Esophagus squamous epithelium (tissue), 5 donors: ENCODE results near the gene TCN2. TPM values are rescaled to one million over a fixed set of nuclear protein-coding genes. Genes with fewer than 3 reads are reported as not detected.
"Not testable (repeated sequence)": the region's sequence is repeated elsewhere in the genome, so short reads cannot be mapped to it uniquely, and the experiment has no call there.

Experiments
- DNase-seq: peaks from one replicate; lab custom pipeline; 2025; lab: John Stamatoyannopoulos, UW
- H3K27ac ChIP-seq, 4 donors: fragments of 200-600 bp; sonication (generic); one replicate each; pipeline ENCODE4 v1.5.1; 2016 to 2019; ENCODE audit warnings: mild to moderate bottlenecking in 1 of 4
- H3K27me3 ChIP-seq, 4 donors: fragments of 200-600 bp; sonication (generic); 1 replicate in 3 of 4; 2 replicates in 1 of 4; pipeline versions ENCODE4 v1.5.1 to v1.6.0; 2017 to 2021; ENCODE audit warnings: antibody characterized with exemption in 1 of 4
- H3K36me3 ChIP-seq, 3 donors: fragments of 200-600 bp; sonication (generic); one replicate each; pipeline ENCODE4 v1.5.1; 2016 to 2019
- H3K4me1 ChIP-seq, 3 donors: fragments of 200-600 bp; sonication (generic); one replicate each; pipeline ENCODE4 v1.5.1; 2017 to 2019
- H3K4me3 ChIP-seq, 4 donors: fragments of 200-600 bp; sonication (generic); 1 replicate in 3 of 4; 2 replicates in 1 of 4; pipeline ENCODE4 v1.5.1; 2016 to 2019; ENCODE audit warnings: mild to moderate bottlenecking in 2 of 4, moderate library complexity in 1 of 4
- H3K9me3 ChIP-seq, 3 donors: fragments of 200-600 bp; sonication (generic); one replicate each; pipeline ENCODE4 v1.5.1; 2016 to 2019
- POLR2A ChIP-seq, 4 donors: fragments of 450-650 bp; IDR thresholded peaks; one replicate each; pipeline ENCODE4 v1.6.1; 2017; ENCODE audit warnings: antibody characterized with exemption in 4 of 4, mild to moderate bottlenecking in 4 of 4, moderate library complexity in 3 of 4
- WGBS, 2 donors: methylation state at CpG; one replicate each; pipeline ENCODE4 v1.1.5; 2018; 5-methylcytosine and 5-hydroxymethylcytosine counted together
- intact Hi-C: fragments of 100-400 bp; cut with DNase I; formaldehyde crosslinking; loops from one replicate; pipeline ENCODE4 v1.15.0; 2022
- total RNA-seq, 4 donors: library from RNA; depleted of rRNA; stranded (reverse); fragments of >200 nt; gene quantifications; one replicate each; pipeline ENCODE4 v1.1.0, GENCODE V29; 2016
- TF ChIP-seq, protein P1 (sequence below), 6 experiments: fragments of 450-650 bp in 4 of 6; fragments of 200-600 bp in 2 of 6; sonication (generic) in 2 of 6; IDR thresholded peaks; one replicate each; pipeline ENCODE4 v1.5.1; 2016 to 2019; ENCODE audit warnings: antibody characterized with exemption in 6 of 6, mild to moderate bottlenecking in 4 of 6, moderate library complexity in 4 of 6
- donor health status: DM: yes; HTN: yes; CAD: no.

Gene TCN2
- total RNA-seq, 4 donors from 2014 or later: 1.9 to 20.4 (median 10.4) TPM

DNA sequence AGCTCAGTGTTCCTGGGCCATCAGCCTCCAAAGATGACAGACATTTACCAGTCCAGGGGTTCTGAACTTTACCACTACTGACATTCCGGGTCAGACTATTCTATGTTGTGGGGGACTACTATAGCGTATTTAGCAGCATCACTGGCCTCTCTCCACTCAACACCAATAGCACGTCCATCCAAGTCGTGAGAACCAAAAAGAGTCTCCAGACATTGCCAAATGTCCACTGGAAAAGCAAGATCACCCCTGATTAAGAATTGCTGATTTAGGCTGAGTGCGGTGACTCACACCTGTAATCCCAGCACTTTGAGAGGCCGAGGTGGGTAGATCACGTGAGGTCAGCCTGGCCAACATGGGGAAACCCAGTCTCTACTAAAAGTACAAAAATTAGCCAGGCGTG lies 20.6 kb upstream of the TCN2 start:
- intact Hi-C loops: no loop called here
- TF ChIP-seq POLR2A (IDR thresholded peaks at IDR 0.05): no peak
- TF ChIP-seq, protein P1, sequence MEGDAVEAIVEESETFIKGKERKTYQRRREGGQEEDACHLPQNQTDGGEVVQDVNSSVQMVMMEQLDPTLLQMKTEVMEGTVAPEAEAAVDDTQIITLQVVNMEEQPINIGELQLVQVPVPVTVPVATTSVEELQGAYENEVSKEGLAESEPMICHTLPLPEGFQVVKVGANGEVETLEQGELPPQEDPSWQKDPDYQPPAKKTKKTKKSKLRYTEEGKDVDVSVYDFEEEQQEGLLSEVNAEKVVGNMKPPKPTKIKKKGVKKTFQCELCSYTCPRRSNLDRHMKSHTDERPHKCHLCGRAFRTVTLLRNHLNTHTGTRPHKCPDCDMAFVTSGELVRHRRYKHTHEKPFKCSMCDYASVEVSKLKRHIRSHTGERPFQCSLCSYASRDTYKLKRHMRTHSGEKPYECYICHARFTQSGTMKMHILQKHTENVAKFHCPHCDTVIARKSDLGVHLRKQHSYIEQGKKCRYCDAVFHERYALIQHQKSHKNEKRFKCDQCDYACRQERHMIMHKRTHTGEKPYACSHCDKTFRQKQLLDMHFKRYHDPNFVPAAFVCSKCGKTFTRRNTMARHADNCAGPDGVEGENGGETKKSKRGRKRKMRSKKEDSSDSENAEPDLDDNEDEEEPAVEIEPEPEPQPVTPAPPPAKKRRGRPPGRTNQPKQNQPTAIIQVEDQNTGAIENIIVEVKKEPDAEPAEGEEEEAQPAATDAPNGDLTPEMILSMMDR (IDR thresholded peaks at IDR 0.05): no peak
- Histone ChIP-seq H3K36me3 (peaks cover 49 to 82% (median 68%) of the 10 kb centered on the region in 3 donors), H3K27me3 (no peaks in the 10 kb centered on the region), H3K27ac (no peak overlapping the region), H3K4me1 (peaks cover 0 to 22% (median 14%) of the 10 kb centered on the region in 3 donors), H3K4me3 (no peak overlapping the region), H3K9me3 (no peaks in the 10 kb centered on the region)
- no peak for DNase-seq
- 84 to 93% methylated on average over 6 to 8 of the region's 8 CpGs for WGBS, 2 donors

DNA sequence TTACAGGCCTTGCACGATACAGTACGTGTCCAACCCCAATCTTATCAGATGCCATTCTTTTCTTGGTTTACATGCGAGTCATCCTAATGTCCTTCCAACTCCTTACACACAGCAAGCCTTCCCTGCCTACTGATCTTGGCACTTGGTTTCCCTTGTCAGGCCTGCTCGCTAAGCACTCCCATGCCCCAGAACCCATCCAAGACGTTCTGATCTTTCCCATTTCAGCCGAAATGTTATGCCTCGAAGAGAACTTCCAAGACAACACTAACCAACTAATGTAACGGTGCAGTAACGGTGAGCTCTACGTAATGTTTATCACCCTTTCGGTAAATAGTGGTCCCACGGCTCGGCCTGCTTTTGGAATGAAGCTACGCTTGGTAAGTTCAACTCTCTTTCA lies 15.8 kb upstream of the TCN2 start:
- Histone ChIP-seq H3K4me3 (peak overlapping the region; percentile 58 to 77 (median 69)), H3K9me3 (no peaks in the 10 kb centered on the region), H3K27me3 (peaks cover 0 to 7% (median 0%) of the 10 kb centered on the region in 4 donors), H3K36me3 (peaks cover 24 to 34% (median 30%) of the 10 kb centered on the region in 3 donors), H3K27ac (peak overlapping the region; percentile 79 to 88 (median 86)), H3K4me1 (peaks cover 0 to 29% (median 19%) of the 10 kb centered on the region in 3 donors)
- TF ChIP-seq, protein P1 (IDR thresholded peaks at IDR 0.05): no peak
- TF ChIP-seq POLR2A (IDR thresholded peaks at IDR 0.05): no peak
- intact Hi-C loops: no loop called here
- no peak for DNase-seq
- WGBS, 2 donors: 3 to 4% methylated on average over 14 of the region's 14 CpGs

DNA sequence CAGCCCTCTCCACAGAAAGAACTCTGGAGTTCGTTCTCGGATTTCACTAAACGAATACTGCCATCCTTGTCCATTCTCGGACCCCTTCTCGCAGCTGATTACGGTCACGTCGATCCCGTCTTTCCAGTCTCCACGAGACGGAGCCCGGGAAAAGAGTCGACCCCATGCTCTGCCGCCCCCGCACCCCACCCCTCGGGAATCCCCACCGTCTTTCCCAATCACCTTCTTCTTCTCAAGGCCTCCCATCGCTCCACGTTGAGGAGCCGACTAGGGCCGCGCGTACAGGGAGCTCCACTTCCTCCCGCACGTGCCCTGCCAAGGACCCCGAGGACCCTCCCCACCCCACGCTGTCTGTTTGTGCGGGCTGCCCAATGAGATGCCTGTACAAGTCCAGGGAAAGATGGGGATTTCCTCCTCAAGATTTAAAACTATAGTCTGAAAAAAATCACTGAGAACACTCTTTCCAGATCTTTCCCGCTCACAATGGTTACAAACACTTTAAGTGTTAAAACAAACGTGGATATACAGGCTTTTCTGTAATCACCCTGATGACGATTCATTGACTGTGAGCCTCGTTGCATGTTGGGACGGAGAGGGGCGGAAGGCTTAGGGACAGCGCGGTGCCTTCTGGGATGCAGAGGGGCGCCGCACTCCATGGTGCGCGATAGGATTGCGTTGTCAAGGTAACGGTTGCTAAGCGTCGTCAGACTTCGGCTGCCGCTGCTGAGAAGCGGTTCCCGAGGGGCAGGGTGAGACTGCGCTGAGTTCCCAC lies 15.2 kb upstream of the TCN2 start, which contains the start of gene PES1:
PES1 (minus strand) TSS at position 323 of the 772 bp plus-strand sequence; CDS start at position 246, 77 bp downstream.
- peak; percentile 78 for DNase-seq
- H3K27ac ChIP-seq: peak within 1 kb of the TSS; percentile 79 to 88 (median 86)
- TF ChIP-seq, protein P1 (IDR thresholded peaks at IDR 0.05): no peak
- peak in 1 of 4 donors; percentile 41 for TF ChIP-seq POLR2A (IDR thresholded peaks at IDR 0.05)
- H3K4me3 ChIP-seq: peak within 1 kb of the TSS; percentile 58 to 77 (median 69)
- H3K36me3 ChIP-seq: peaks cover 18 to 29% (median 24%) of the 10 kb centered on the region in 3 donors
- H3K9me3 ChIP-seq: no peaks in the 10 kb centered on the region
- 0 to 1% methylated on average over 22 to 31 of the region's 49 CpGs for WGBS, 2 donors
- H3K27me3 ChIP-seq: peaks cover 0 to 7% (median 0%) of the 10 kb centered on the region in 4 donors
- intact Hi-C loops: no loop called here
- peaks cover 0 to 29% (median 19%) of the 10 kb centered on the region in 3 donors for H3K4me1 ChIP-seq

DNA sequence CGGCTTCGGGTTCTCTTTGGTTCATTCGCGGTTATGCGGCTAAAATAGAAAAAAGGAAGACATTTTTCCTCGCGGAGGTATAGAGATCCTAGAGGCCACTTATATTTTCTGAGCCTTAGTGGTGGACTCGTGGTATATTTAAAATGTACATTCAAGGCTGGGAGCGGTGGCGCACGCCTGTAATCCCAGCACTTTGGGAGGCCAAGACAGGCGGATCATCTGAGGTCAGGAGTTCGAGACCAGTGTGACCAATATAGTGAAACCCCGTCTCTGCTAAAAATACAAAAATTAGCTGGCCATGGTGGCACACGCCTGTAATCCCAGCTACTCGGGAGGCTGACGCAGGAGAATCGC lies 14.6 kb upstream of the TCN2 start:
- Histone ChIP-seq H3K27ac (peak overlapping the region in 2 of 4 donors; percentile 86 to 88), H3K4me1 (peaks cover 0 to 29% (median 19%) of the 10 kb centered on the region in 3 donors), H3K36me3 (peaks cover 14 to 23% (median 20%) of the 10 kb centered on the region in 3 donors), H3K4me3 (peak overlapping the region; percentile 58 to 77 (median 69))
- WGBS, 2 donors: 26 to 27% methylated on average over 15 to 17 of the region's 18 CpGs
- H3K27me3 ChIP-seq, intact Hi-C loops, DNase-seq, H3K9me3 ChIP-seq: not testable (repeated sequence)

DNA sequence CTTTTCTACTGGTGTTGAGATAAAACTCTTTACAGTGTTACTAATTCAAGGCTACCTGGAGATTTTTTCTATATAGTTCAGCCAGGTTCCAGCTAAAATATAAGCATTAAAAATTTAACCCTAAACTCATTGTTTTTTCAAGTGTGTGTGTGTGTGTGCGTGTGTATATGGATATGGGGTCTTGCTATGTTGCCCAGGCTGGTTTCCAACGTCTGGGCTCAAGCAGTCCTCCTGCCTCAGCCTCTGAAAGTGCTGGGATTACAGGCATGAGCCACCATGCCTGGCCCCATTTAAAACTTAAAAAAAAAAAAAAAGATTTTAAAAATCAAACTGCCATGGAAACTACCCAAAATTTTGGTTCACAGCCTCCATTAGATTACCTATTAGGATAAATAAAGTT lies 10.8 kb upstream of the TCN2 start:
- H3K27me3 ChIP-seq: peaks cover 0 to 7% (median 0%) of the 10 kb centered on the region in 4 donors
- WGBS, 2 donors: 41 to 57% methylated on average over 2 of the region's 2 CpGs
- no peak overlapping the region for H3K4me3 ChIP-seq
- H3K9me3 ChIP-seq: no peaks in the 10 kb centered on the region
- TF ChIP-seq, protein P1 (IDR thresholded peaks at IDR 0.05): no peak
- TF ChIP-seq POLR2A (IDR thresholded peaks at IDR 0.05): no peak
- H3K36me3 ChIP-seq: no peaks in the 10 kb centered on the region
- peaks cover 0 to 9% (median 5%) of the 10 kb centered on the region in 3 donors for H3K4me1 ChIP-seq
- DNase-seq: no peak
- no peak overlapping the region for H3K27ac ChIP-seq
- intact Hi-C loops: no loop called here
